ENCODE measurements around the gene PISD. TPM values are rescaled to one million over a fixed set of nuclear protein-coding genes. Genes with fewer than 3 reads are reported as not detected.

PISD gene
- total RNA-seq, 1 experiment from 2014 or later = 46.4 TPM

- Histone ChIP-seq H3K4me1 (replicated peaks; ENCODE audit: insufficient read depth) (peaks cover 39% of the 10 kb centered on the region), H3K27me3 (ENCODE audit: insufficient read depth, low read depth) (no peaks in the 10 kb centered on the region), H2AFZ (peak overlapping the region; percentile 71), H3F3A (ENCODE audit: insufficient read depth, low read depth) (peaks cover 27% of the 10 kb centered on the region), H3K9me2 (ENCODE audit: insufficient read depth) (no peaks in the 10 kb centered on the region), H3K4me2 (peak overlapping the region; percentile 86), H3K4me3 (peak overlapping the region; percentile 84), H3K9me3 (ENCODE audit: insufficient read depth, low read depth) (no peaks in the 10 kb centered on the region), H4K20me1 (ENCODE audit: insufficient read depth) (peaks cover 56% of the 10 kb centered on the region), H3K79me2 (ENCODE audit: low read depth) (peaks cover 90% of the 10 kb centered on the region), H3K27ac (peak overlapping the region; percentile 51), H3K36me3 (ENCODE audit: low read depth) (0 out of 2 replicates have a peak, but pooled peaks cover 4% of the 10 kb centered on the region)
- ChIA-PET CTCF (interaction anchor here (0.5 to 1.5 kb wide), 4 partner anchors 13 to 349 kb away, joined by 3 to 13 read pairs (median 4); no protein-coding TSS in a partner anchor), POLR2A (ENCODE audit: unreplicated experiment) (interaction anchor here (0.5 to 1.5 kb wide), 4 partner anchors 31 to 909 kb away, joined by 3 to 18 read pairs (median 9); partner anchors contain the start of gene PISD)
- peak; percentile 78 to 95 for DNase-seq
- TF ChIP-seq EZH2 (IDR thresholded peaks at IDR 0.05; ENCODE audit: low read depth) (no peak), CTCF (conservative IDR thresholded peaks at IDR 0.05) (no peak; the same call in 1 of the 2 replicates)
- BruUV-seq (replicated peaks) = no TSS peak
- intact Hi-C loops (cut with micrococcal nuclease; ENCODE audit: unreplicated experiment) = loop anchor here (10.0 kb wide), 1 partner anchor 146 kb away; the partner anchor contains the start of gene EIF4ENIF1
Measured at GRCh38 chr22:31630331-31631329, 31.4 kb downstream of the PISD start.

GRCh38 chr22:31629741-31630184, 32.3 kb downstream of the PISD start:
- peak overlapping the region; percentile 86 for H3K4me2 ChIP-seq
- CTCF ChIA-PET = interaction anchor here (0.6 to 1.5 kb wide), 3 partner anchors 134 to 350 kb away, joined by 3 to 13 read pairs (median 4); partner anchors contain the start of gene SFI1
- H4K20me1 ChIP-seq (ENCODE audit: insufficient read depth) = peaks cover 65% of the 10 kb centered on the region
- peaks cover 18% of the 10 kb centered on the region for H3F3A ChIP-seq (ENCODE audit: insufficient read depth, low read depth)
- no peak for DNase-seq
- H3K9me3 ChIP-seq (ENCODE audit: insufficient read depth, low read depth) = no peaks in the 10 kb centered on the region
- no peak overlapping the region for H3K27ac ChIP-seq
- no TSS peak for BruUV-seq (replicated peaks)
- peaks cover 31% of the 10 kb centered on the region for H3K4me1 ChIP-seq (replicated peaks; ENCODE audit: insufficient read depth)
- peaks cover 90% of the 10 kb centered on the region for H3K79me2 ChIP-seq (ENCODE audit: low read depth)
- TF ChIP-seq CTCF (conservative IDR thresholded peaks at IDR 0.05) = no peak
- TF ChIP-seq EZH2 (IDR thresholded peaks at IDR 0.05; ENCODE audit: low read depth) = no peak
- H3K9me2 ChIP-seq (ENCODE audit: insufficient read depth) = no peaks in the 10 kb centered on the region
- POLR2A ChIA-PET (ENCODE audit: unreplicated experiment) = interaction anchor here (0.6 to 1.5 kb wide), 2 partner anchors 32 kb away, joined by 8 to 10 read pairs; partner anchors contain the start of gene PISD
- H2AFZ ChIP-seq = no peak overlapping the region
- H3K4me3 ChIP-seq = peak overlapping the region; percentile 84
- no peaks in the 10 kb centered on the region for H3K27me3 ChIP-seq (ENCODE audit: insufficient read depth, low read depth)
- H3K36me3 ChIP-seq (ENCODE audit: low read depth) = 0 out of 2 replicates have a peak, but pooled peaks cover 4% of the 10 kb centered on the region
- intact Hi-C loops (cut with micrococcal nuclease; ENCODE audit: unreplicated experiment) = loop anchor here (10.0 kb wide), 1 partner anchor 145 kb away; the partner anchor contains the start of gene EIF4ENIF1

GRCh38 chr22:31628969-31629708, 32.9 kb downstream of the PISD start:
- Histone ChIP-seq H3K79me2 (ENCODE audit: low read depth) (peaks cover 92% of the 10 kb centered on the region), H4K20me1 (ENCODE audit: insufficient read depth) (peaks cover 67% of the 10 kb centered on the region), H3K4me3 (peak overlapping the region; percentile 84; the same call in 1 of the 2 replicates), H3K9me2 (ENCODE audit: insufficient read depth) (no peaks in the 10 kb centered on the region), H3K4me2 (peak overlapping the region; percentile 86), H3F3A (ENCODE audit: insufficient read depth, low read depth) (peaks cover 12% of the 10 kb centered on the region), H2AFZ (no peak overlapping the region), H3K36me3 (ENCODE audit: low read depth) (0 out of 2 replicates have a peak, but pooled peaks cover 4% of the 10 kb centered on the region), H3K9me3 (ENCODE audit: insufficient read depth, low read depth) (no peaks in the 10 kb centered on the region), H3K27me3 (ENCODE audit: insufficient read depth, low read depth) (no peaks in the 10 kb centered on the region), H3K27ac (no peak overlapping the region), H3K4me1 (replicated peaks; ENCODE audit: insufficient read depth) (peaks cover 25% of the 10 kb centered on the region)
- intact Hi-C loops (cut with micrococcal nuclease; ENCODE audit: unreplicated experiment) = no loop called here
- DNase-seq = no peak
- BruUV-seq (replicated peaks) = no TSS peak
- TF ChIP-seq CTCF (conservative IDR thresholded peaks at IDR 0.05) (no peak), EZH2 (IDR thresholded peaks at IDR 0.05; ENCODE audit: low read depth) (no peak)
- POLR2A ChIA-PET (ENCODE audit: unreplicated experiment) = no interaction called here
- CTCF ChIA-PET = interaction anchor here (0.7 to 1.5 kb wide), 2 partner anchors 133 to 341 kb away, joined by 3 to 4 read pairs; partner anchors contain the start of gene SFI1

All from PC-9 (cell line).